Natural killer cell treated with Interleukin-12 subunit alpha and Interleukin-12 subunit beta and Interleukin-15 and Interleukin-18, amount 100 ng/mL, for 72 hours (primary cell): ENCODE results near the gene PFDN5. TPM values are rescaled to one million over a fixed set of nuclear protein-coding genes. Genes with fewer than 3 reads are reported as not detected.

Experiments used
- ATAC-seq, 2 donors: fragments of 150-1000 bp; cut with Tn5 transposase in 1 of 2; sonication (Bioruptor Pico), chemical (Tn5 transposase) in 1 of 2; 2 replicates each; pipeline ENCODE4 v1.10.0; 2021
- DNase-seq: peaks from one replicate; pipeline ENCODE4 v3.0.0; 2022; ENCODE audit warnings: low spot score
- H3K27ac Mint-ChIP-seq, 2 donors: 1 replicate in 1 of 2; 2 replicates in 1 of 2; pipeline ENCODE4 v1.8.0; 2022; ENCODE audit warnings: mixed read lengths in 2 of 2, mild to moderate bottlenecking in 1 of 2, moderate library complexity in 1 of 2
- H3K27me3 Mint-ChIP-seq, 2 donors: 1 replicate in 1 of 2; 2 replicates in 1 of 2; pipeline ENCODE4 v1.8.0; 2022; ENCODE audit warnings: mixed read lengths in 2 of 2
- H3K36me3 Mint-ChIP-seq: one replicate; pipeline ENCODE4 v1.8.0; 2022; ENCODE audit warnings: mixed read lengths
- H3K4me1 Mint-ChIP-seq, 2 donors: 1 replicate in 1 of 2; 2 replicates in 1 of 2; pipeline ENCODE4 v1.8.0; 2022; ENCODE audit warnings: low read depth in 2 of 2, mixed read lengths in 2 of 2, mild to moderate bottlenecking in 1 of 2
- H3K4me3 Mint-ChIP-seq: one replicate; pipeline ENCODE4 v1.8.0; 2022; ENCODE audit warnings: mixed read lengths
- H3K9me3 Mint-ChIP-seq: 2 replicates; pipeline ENCODE4 v1.8.0; 2022; ENCODE audit warnings: mixed read lengths
- total RNA-seq, 2 donors: library from RNA; stranded (reverse); gene quantifications; one replicate each; pipeline ENCODE4 v1.2.3, GENCODE V29; 2022

The PFDN5 gene
- total RNA-seq, 2 donors from 2014 or later: 199 to 233 TPM

DNA sequence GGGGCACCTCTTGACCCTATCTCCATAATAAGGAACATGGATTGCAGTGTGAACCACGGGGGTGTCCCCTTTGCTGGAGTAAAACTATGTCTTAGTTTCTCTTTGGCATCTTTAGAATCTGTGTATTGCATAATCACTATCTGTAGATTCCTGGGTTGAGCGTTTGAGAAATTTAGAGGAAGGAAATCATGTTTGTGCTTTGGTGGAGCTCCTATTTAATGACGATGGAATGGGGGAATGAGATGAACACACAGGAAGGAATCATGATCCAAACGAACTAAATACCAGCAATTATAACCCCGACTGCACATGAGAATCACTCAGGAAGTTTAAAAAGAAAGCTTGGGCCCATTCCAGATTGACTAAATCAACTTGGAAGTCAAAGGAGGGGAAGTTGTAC, 2.8 kb downstream of the PFDN5 start:
- ATAC-seq (no peak), DNase-seq (no peak)
- peak overlapping the region; percentile 64 to 77 for H3K27ac Mint-ChIP-seq
- peaks cover 33% of the 10 kb centered on the region for H3K36me3 Mint-ChIP-seq
- no peaks in the 10 kb centered on the region for H3K9me3 Mint-ChIP-seq
- peak overlapping the region; percentile 47 for H3K4me3 Mint-ChIP-seq
- peaks cover 63 to 71% of the 10 kb centered on the region in 2 donors for H3K4me1 Mint-ChIP-seq
- no peaks in the 10 kb centered on the region for H3K27me3 Mint-ChIP-seq

DNA sequence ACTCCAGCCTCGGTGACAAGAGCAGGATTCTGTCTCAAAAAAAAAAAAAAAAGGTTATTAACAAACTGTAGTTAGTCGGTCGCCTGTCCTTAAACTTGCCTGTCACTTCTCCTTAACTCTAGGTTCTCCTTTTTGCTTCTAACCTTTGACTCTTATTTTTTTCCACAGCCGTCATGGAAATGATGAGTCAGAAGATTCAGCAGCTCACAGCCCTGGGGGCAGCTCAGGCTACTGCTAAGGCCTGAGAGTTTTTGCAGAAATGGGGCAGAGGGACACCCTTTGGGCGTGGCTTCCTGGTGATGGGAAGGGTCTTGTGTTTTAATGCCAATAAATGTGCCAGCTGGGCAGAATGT, 3.7 kb downstream of the PFDN5 start:
- peak overlapping the region; percentile 86 to 87 for H3K27ac Mint-ChIP-seq
- H3K4me1 Mint-ChIP-seq: peaks cover 61 to 71% of the 10 kb centered on the region in 2 donors
- DNase-seq (no peak), ATAC-seq (no peak)
- H3K36me3 Mint-ChIP-seq: peaks cover 33% of the 10 kb centered on the region
- H3K9me3 Mint-ChIP-seq: no peaks in the 10 kb centered on the region
- peak overlapping the region; percentile 98 for H3K4me3 Mint-ChIP-seq
- H3K27me3 Mint-ChIP-seq: no peaks in the 10 kb centered on the region

DNA sequence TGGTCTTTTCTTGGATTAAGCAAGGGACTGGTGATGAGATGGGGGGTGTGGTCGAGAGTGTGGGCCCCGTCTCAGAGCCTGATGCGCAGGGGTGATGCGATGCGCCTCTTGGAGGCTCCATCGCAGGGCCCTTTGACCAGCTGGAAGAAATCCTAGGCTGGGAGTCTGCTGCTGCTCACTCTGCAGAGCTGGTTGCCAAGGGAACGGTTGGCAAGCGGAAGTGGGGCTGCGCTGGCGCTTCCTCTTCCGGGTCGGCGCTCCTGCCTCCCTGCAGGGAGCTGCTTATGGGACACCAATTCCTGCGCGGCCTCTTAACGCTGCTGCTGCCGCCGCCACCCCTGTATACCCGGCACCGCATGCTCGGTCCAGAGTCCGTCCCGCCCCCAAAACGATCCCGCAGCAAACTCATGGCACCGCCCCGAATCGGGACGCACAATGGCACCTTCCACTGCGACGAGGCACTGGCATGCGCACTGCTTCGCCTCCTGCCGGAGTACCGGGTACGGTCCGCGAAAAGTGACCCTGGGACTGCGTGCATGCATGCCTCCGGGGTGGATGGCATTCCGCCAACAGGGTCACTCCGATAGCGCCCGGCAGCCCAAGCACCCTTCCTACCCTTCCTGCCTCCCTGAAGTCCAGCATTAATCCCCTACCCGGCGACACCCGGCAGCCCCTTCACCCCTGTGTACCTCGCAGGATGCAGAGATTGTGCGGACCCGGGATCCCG, 4.3 kb downstream of the PFDN5 start, which contains the start of gene MYG1:
TSS of gene MYG1 (plus strand) at position 242 of the 727 bp plus-strand sequence. CDS start at position 285, 43 bp downstream.
- H3K9me3 Mint-ChIP-seq: no peaks in the 10 kb centered on the region
- H3K4me3 Mint-ChIP-seq: peak within 1 kb of the TSS; percentile 98
- DNase-seq: peak; percentile 90
- H3K27ac Mint-ChIP-seq: peak within 1 kb of the TSS; percentile 86 to 87
- ATAC-seq: peak; percentile 87 to 88
- peaks cover 33% of the 10 kb centered on the region for H3K36me3 Mint-ChIP-seq
- peaks cover 61 to 71% of the 10 kb centered on the region in 2 donors for H3K4me1 Mint-ChIP-seq
- no peaks in the 10 kb centered on the region for H3K27me3 Mint-ChIP-seq

DNA sequence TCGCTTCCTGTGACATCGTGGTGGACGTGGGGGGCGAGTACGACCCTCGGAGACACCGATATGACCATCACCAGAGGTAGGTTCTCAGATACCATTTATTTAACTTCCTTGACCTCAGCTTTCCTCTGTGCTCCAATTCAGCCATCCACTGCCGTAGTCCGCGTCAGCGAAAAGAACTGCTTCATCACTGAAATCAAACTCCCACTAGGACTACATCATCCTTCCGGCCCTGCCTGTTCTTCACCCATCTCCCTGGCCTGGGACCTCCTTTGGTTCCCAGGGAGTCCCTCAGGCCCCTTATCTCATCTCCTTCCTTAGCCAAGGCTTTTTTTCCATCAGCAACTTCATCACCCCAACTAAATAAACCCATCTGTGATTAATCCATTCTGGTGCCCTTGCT, 4.8 kb downstream of the PFDN5 start:
- Mint-ChIP-seq H3K9me3 (no peaks in the 10 kb centered on the region), H3K4me1 (peaks cover 56 to 66% of the 10 kb centered on the region in 2 donors)
- no peak for ATAC-seq

DNA sequence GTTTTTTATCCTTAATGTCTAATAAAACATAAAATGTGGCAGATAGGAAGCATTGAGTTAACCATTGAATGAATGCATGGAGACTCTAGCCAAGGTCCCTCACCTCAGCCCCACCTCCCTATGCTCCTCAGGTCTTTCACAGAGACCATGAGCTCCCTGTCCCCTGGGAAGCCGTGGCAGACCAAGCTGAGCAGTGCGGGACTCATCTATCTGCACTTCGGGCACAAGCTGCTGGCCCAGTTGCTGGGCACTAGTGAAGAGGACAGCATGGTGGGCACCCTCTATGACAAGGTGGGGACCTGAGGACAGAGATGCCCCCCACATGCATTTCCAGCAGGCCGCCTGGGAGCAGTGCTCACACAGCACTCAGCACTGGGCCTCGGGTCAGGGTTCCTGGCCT, 7.6 kb downstream of the PFDN5 start:
- Mint-ChIP-seq H3K9me3 (no peaks in the 10 kb centered on the region), H3K4me1 (peaks cover 33 to 47% of the 10 kb centered on the region in 2 donors), H3K27me3 (no peaks in the 10 kb centered on the region), H3K4me3 (peak overlapping the region; percentile 98), H3K36me3 (peaks cover 35% of the 10 kb centered on the region), H3K27ac (peak overlapping the region; percentile 69 to 87)
- ATAC-seq: no peak
- no peak for DNase-seq

More for the DNA sequence above, 4.8 kb downstream of the PFDN5 start:
- no peak for DNase-seq
- H3K27ac Mint-ChIP-seq: peak overlapping the region; percentile 86 to 87
- H3K36me3 Mint-ChIP-seq: peaks cover 33% of the 10 kb centered on the region
- no peaks in the 10 kb centered on the region for H3K27me3 Mint-ChIP-seq
- peak overlapping the region; percentile 98 for H3K4me3 Mint-ChIP-seq

DNA sequence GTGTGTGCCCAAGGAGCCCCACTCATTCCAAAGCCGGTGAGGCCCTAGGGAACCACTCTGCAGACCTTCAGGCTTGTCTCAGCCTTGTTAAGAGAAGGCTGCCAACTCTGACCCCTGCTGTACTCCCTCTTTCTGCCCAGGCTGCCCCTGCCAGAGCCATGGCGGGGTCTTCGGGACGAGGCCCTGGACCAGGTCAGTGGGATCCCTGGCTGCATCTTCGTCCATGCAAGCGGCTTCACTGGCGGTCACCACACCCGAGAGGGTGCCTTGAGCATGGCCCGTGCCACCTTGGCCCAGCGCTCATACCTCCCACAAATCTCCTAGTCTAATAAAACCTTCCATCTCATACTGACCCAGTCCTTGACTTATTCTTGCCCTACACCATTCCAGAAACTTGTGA, 11.5 kb downstream of the PFDN5 start:
- DNase-seq: no peak
- H3K27me3 Mint-ChIP-seq: no peaks in the 10 kb centered on the region
- no peak overlapping the region for H3K4me3 Mint-ChIP-seq
- H3K27ac Mint-ChIP-seq: no peak overlapping the region
- H3K4me1 Mint-ChIP-seq: peaks cover 6 to 13% of the 10 kb centered on the region in 2 donors
- H3K9me3 Mint-ChIP-seq: no peaks in the 10 kb centered on the region
- peaks cover 16% of the 10 kb centered on the region for H3K36me3 Mint-ChIP-seq
- no peak for ATAC-seq

DNA sequence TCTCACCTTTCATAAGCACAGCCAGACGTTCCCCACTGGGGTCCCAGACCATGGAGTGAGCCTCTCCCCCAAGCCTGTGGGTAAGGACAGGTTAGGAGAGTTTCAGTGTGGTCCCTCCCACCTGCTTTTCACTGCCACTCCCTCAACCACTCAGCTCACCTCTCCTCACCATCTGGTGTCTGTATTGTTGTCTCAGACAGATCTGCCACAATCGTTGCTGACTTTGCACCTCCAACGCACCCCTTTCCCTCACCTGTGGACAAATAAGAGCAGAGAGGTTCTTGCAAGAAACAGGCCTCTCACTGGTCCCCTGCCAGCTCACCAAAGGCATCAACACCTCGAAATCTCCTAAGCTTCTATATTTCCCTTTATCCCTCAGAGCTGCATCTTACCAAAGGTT, 12.9 kb downstream of the PFDN5 start:
- Mint-ChIP-seq H3K27me3 (no peaks in the 10 kb centered on the region), H3K9me3 (no peaks in the 10 kb centered on the region), H3K27ac (no peak overlapping the region)

DNA sequence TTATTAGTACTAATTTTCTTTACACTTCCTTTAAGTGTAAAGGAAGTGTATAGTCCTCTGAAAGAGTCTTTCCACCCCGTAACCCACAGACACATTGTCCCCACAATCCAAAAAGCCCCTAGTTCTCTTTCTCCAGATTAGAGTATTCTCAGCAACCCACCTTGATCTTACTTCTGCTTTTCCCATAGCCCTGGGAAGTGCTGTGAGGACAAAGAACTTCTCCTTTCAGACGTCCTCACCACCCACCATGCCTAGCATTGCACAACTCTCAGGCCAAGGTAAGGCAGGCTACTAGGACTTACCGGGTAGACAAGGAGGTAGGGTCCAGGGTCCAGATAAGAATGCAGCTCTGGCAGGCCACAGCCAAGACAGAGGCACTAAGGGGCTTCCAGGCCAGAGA, 18.7 kb downstream of the PFDN5 start:
- peaks cover 0 to 7% of the 10 kb centered on the region in 2 donors for H3K4me1 Mint-ChIP-seq
- peaks cover 6% of the 10 kb centered on the region for H3K36me3 Mint-ChIP-seq
- no peak for DNase-seq
- no peak for ATAC-seq
- H3K27ac Mint-ChIP-seq: no peak overlapping the region
- no peaks in the 10 kb centered on the region for H3K27me3 Mint-ChIP-seq
- H3K4me3 Mint-ChIP-seq: no peak overlapping the region
- H3K9me3 Mint-ChIP-seq: no peaks in the 10 kb centered on the region

More for the DNA sequence above, 12.9 kb downstream of the PFDN5 start:
- H3K4me3 Mint-ChIP-seq: no peak overlapping the region
- DNase-seq: no peak
- no peak for ATAC-seq
- no peaks in the 10 kb centered on the region for H3K4me1 Mint-ChIP-seq
- peaks cover 7% of the 10 kb centered on the region for H3K36me3 Mint-ChIP-seq

DNA sequence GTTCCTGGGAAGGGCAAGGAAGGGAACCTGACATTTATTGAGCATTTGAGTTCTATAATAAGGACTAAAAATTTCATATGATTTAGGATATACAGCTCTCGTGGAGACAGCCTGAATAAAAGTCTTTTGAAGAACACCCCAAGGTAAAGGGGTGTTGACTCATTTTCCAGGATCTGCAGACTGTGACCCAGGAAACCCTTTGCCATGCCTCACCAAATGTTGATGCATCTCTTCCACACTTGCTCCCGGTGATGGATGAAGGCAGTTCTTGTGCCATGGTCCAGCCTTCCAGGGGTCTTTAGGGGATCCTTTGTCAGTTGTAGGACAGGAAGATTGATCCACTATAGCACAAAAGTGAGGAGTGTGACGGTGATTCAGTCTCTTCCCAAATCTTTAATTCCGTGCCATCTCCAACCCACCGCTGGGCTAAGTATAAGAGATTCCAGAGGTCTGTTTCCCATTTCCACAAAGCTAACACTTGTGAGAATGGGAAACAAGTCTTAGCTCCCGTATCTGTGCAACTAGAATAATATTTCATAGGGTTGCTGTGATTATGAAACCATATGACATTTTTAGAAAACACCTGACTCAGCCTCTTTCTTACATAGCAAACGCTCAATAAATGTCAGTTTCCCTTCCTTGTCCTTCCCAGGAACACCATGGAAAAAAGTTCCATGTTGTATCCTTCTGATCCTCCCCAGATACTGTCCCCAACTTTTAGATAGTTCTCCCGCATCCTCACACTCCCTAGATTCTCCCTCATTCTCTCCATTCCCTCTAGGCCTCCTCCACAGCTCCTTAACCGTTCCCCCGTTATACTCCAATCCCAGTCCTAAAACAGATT, 25.2 kb downstream of the PFDN5 start:
- H3K4me3 Mint-ChIP-seq: peak overlapping the region; percentile 98
- peak overlapping the region; percentile 91 to 97 for H3K27ac Mint-ChIP-seq
- no peak for ATAC-seq
- H3K4me1 Mint-ChIP-seq: peaks cover 35 to 38% of the 10 kb centered on the region in 2 donors
- DNase-seq: no peak
- peaks cover 6% of the 10 kb centered on the region for H3K36me3 Mint-ChIP-seq
- no peaks in the 10 kb centered on the region for H3K27me3 Mint-ChIP-seq
- no peaks in the 10 kb centered on the region for H3K9me3 Mint-ChIP-seq

DNA sequence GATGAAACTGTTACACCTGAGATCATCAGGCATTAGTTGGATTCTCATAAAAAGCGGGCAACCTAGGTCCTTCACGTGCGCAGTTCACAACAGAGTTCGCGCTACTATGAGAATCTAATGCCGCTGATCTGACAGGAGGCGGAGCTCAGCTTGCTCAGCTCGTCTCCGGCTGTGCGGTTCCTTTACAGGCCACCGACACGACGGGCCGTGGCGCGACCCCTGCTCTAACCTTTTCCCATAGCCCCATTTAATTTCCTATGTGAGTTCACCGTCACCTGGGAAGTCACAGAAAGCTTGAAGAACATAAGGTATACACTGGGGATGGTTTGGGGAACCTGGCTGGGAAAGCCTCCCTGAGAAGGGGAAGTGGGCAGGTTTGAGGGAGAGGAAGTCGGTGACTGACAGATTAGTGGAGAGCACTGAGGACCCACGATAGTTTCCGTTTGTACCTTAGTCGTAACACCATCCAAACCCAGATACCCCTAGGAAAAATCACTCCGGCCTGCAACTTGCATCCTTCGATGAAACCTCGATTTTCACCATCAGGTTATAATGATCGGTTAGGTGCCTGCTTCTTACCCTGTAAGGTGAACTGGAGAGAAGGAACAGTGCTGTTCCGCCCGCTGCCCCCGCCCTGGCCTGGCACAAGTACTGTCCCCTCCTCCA, 28.9 kb downstream of the PFDN5 start:
- peaks cover 3 to 5% of the 10 kb centered on the region in 2 donors for H3K27me3 Mint-ChIP-seq
- H3K4me3 Mint-ChIP-seq: peak overlapping the region; percentile 96
- H3K27ac Mint-ChIP-seq: peak overlapping the region; percentile 91 to 97
- peak; percentile 65 for DNase-seq
- ATAC-seq: peak; percentile 8 to 46
- H3K36me3 Mint-ChIP-seq: no peaks in the 10 kb centered on the region
- H3K9me3 Mint-ChIP-seq: no peaks in the 10 kb centered on the region
- peaks cover 36 to 38% of the 10 kb centered on the region in 2 donors for H3K4me1 Mint-ChIP-seq

DNA sequence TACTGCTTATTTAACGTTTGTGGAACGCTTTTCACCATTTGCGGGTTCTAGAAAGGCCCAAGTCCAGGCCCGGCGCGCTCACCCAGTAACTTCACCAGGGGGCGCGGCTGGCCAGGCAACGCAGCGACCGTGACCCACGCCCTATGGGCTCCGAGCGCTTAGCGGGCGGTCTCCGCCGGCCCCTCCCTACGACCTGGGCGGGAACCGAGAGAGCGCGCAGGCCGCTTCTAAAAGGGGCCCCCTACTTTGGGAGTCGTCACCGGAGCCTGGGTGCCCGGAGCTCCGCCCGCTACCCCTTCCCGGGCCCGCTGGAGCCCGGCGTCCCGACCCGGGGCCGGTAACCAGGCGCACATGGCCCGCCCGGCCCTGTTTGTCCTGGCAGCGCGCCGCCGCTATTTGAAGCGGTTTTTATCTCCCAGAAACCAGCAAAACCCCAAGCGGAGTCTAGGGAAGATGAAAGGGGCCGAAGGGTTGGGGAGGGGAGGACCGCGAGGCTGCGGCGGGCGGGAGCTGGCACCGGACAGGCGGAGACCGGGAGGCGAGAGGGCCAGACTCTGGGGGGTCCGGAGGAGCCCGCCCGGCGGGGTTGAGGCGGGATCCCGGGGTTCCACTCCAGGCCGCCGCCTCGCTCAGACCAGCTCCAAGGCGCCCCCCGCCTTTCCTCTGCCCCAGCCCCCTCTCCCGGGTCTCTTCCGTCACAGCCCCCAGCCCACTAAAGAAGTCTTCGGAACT, 29.6 kb downstream of the PFDN5 start:
- peak overlapping the region; percentile 91 to 97 for H3K27ac Mint-ChIP-seq
- H3K27me3 Mint-ChIP-seq: peaks cover 6 to 8% of the 10 kb centered on the region in 2 donors
- H3K4me3 Mint-ChIP-seq: peak overlapping the region; percentile 96
- peak; percentile 85 to 86 for ATAC-seq
- no peaks in the 10 kb centered on the region for H3K36me3 Mint-ChIP-seq
- DNase-seq: peak; percentile 93
- H3K9me3 Mint-ChIP-seq: no peaks in the 10 kb centered on the region
- H3K4me1 Mint-ChIP-seq: peaks cover 36 to 37% of the 10 kb centered on the region in 2 donors

DNA sequence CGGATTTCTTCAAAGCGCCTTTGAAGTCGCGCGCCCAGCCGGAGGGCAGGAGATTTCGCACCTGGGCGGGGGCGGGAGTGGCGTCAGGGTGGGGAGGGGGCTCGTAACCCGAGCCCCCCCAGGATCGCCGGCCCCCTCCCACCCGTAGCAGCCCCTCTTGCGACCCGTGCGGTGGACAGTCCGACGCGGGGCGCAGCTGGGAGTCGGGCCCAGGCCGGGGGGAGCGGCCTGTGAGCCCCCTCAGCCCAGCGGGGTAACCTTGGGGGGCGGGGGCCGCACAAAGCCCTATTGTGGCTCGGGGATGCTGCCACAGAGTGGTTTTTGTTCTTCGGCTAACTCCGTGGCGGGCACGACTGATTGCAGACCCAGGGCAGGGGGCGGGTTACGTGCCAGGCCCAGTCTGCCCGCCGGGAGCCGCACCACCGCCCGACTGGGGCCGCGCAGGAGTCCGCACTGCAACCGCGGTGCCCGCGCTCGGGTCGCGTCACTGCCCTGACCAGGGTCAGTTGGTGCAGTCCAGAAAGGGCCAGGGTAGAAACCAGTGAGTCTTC, 30.2 kb downstream of the PFDN5 start:
- no peaks in the 10 kb centered on the region for H3K9me3 Mint-ChIP-seq
- H3K27ac Mint-ChIP-seq: peak overlapping the region in 1 of 2 donors; percentile 85
- peaks cover 6 to 8% of the 10 kb centered on the region in 2 donors for H3K27me3 Mint-ChIP-seq

More for the DNA sequence above, 30.2 kb downstream of the PFDN5 start:
- DNase-seq (no peak), ATAC-seq (no peak)
- Mint-ChIP-seq H3K36me3 (no peaks in the 10 kb centered on the region), H3K4me1 (peaks cover 30 to 31% of the 10 kb centered on the region in 2 donors), H3K4me3 (peak overlapping the region; percentile 71)
